GM12891 (cell line): ENCODE results near the gene SLF1.

Experiments used
- POLR2A ChIP-seq: IDR thresholded peaks from 2 replicates; pipeline ENCODE4 v1.6.1; 2011; ENCODE audit warnings: low read depth, low read length, control low read depth
- POLR2AphosphoS5 ChIP-seq: IDR thresholded peaks from 2 replicates; pipeline ENCODE4 v1.6.1; 2011; ENCODE audit warnings: low read depth, low read length, control low read depth
- SPI1 ChIP-seq: IDR thresholded peaks from 2 replicates; pipeline ENCODE4 v1.6.1; 2011; ENCODE audit warnings: low read depth, low read length, control low read depth
- TAF1 ChIP-seq: IDR thresholded peaks from 2 replicates; pipeline ENCODE4 v1.6.1; 2011; ENCODE audit warnings: low read depth, low read length, control low read depth

GRCh38 chr5:94675965-94676618, 57.6 kb downstream of the SLF1 start:
- TF ChIP-seq POLR2AphosphoS5 (no peak), POLR2A (no peak), TAF1 (no peak), SPI1 (no peak)
